ENCODE results near the gene SAP130. TPM values are rescaled to one million over a fixed set of nuclear protein-coding genes. Genes with fewer than 3 reads are reported as not detected.

Gene SAP130
- total and polyA plus RNA-seq, 8 donors: 19.1 to 27.7 (median 24.1) TPM

- intact Hi-C loops (cut with DNase I): no loop called here
Measured at GRCh38 chr2:128038411-128038810, 10.6 kb upstream of the SAP130 start.

GRCh38 chr2:128037649-128038048, 9.8 kb upstream of the SAP130 start:
- DNase-seq (no peak), ATAC-seq (no peak)
- H3K9me3 ChIP-seq: peaks cover 0 to 40% of the 10 kb centered on the region in 2 donors
- TF ChIP-seq CTCF (IDR thresholded peaks at IDR 0.05): no peak
- intact Hi-C loops (cut with DNase I): no loop called here
- H3K4me3 ChIP-seq: no peak overlapping the region
- H3K27me3 ChIP-seq: no peaks in the 10 kb centered on the region
- H3K27ac ChIP-seq: no peak overlapping the region
- H3K36me3 ChIP-seq: no peaks in the 10 kb centered on the region
- no peaks in the 10 kb centered on the region for H3K4me1 ChIP-seq

More at GRCh38 chr2:128038411-128038810, 10.6 kb upstream of the SAP130 start:
- Histone ChIP-seq H3K4me1 (no peaks in the 10 kb centered on the region), H3K4me3 (no peak overlapping the region), H3K27me3 (no peaks in the 10 kb centered on the region), H3K36me3 (no peaks in the 10 kb centered on the region), H3K9me3 (peaks cover 0 to 45% of the 10 kb centered on the region in 2 donors), H3K27ac (no peak overlapping the region)
- no peak for ATAC-seq
- TF ChIP-seq CTCF (IDR thresholded peaks at IDR 0.05): no peak
- no peak for DNase-seq

GRCh38 chr2:128036748-128037607, 9.1 kb upstream of the SAP130 start:
- H3K36me3 ChIP-seq: no peaks in the 10 kb centered on the region

GRCh38 chr2:128032092-128032491, 4.2 kb upstream of the SAP130 start:
- no peak for TF ChIP-seq CTCF (IDR thresholded peaks at IDR 0.05)
- ATAC-seq (no peak), DNase-seq (no peak)
- H3K27me3 ChIP-seq: no peaks in the 10 kb centered on the region
- peaks cover 0 to 8% of the 10 kb centered on the region in 2 donors for H3K4me1 ChIP-seq
- no peaks in the 10 kb centered on the region for H3K36me3 ChIP-seq
- intact Hi-C loops (cut with DNase I): no loop called here
- H3K4me3 ChIP-seq: no peak overlapping the region
- no peak overlapping the region for H3K27ac ChIP-seq
- peaks cover 0 to 16% of the 10 kb centered on the region in 2 donors for H3K9me3 ChIP-seq

More at GRCh38 chr2:128036748-128037607, 9.1 kb upstream of the SAP130 start:
- intact Hi-C loops (cut with DNase I): no loop called here
- peaks cover 0 to 34% of the 10 kb centered on the region in 2 donors for H3K9me3 ChIP-seq
- no peak overlapping the region for H3K4me3 ChIP-seq
- no peak overlapping the region for H3K27ac ChIP-seq
- DNase-seq (no peak), ATAC-seq (no peak)
- no peak for TF ChIP-seq CTCF (IDR thresholded peaks at IDR 0.05)
- H3K27me3 ChIP-seq: no peaks in the 10 kb centered on the region
- no peaks in the 10 kb centered on the region for H3K4me1 ChIP-seq

- no peaks in the 10 kb centered on the region for H3K27me3 ChIP-seq
- no peak for TF ChIP-seq CTCF (IDR thresholded peaks at IDR 0.05)
- H3K4me3 ChIP-seq: peak overlapping the region; percentile 95 to 100
- H3K4me1 ChIP-seq: peaks cover 5 to 28% of the 10 kb centered on the region in 2 donors
- ATAC-seq (no peak), DNase-seq (no peak)
- peak overlapping the region; percentile 64 to 95 for H3K27ac ChIP-seq
- H3K9me3 ChIP-seq: peaks cover 0 to 3% of the 10 kb centered on the region in 2 donors
- H3K36me3 ChIP-seq: no peaks in the 10 kb centered on the region
- intact Hi-C loops (cut with DNase I): loop anchor here in 1 of 2 donors (10.0 kb wide), 1 partner anchor 144 kb away; the partner anchor contains the start of gene AMMECR1L
Measured at GRCh38 chr2:128028668-128029054, 802 bp upstream of the SAP130 start.

Data from left lung (tissue), 10 donors.